A673 (cell line): Measurements from ENCODE around the gene THSD4. TPM values are rescaled to one million over a fixed set of nuclear protein-coding genes. Genes with fewer than 3 reads are reported as not detected.

Source experiments
- BruUV-seq: library from RNA; stranded (reverse); fragments of 400-500 nt; replicated peaks from 2 replicates; lab custom pipeline; 2021; lab: Mats Ljungman, UMichigan
- CTCF ChIA-PET: fragments of 300-600 bp; sonication (Branson Sonifier 250); formaldehyde crosslinking; loops from one replicate; lab custom pipeline; 2022; ENCODE audit warnings: antibody characterized with exemption; lab: Charles Lee
- POLR2A ChIA-PET: fragments of 300-600 bp; sonication (Branson Sonifier 250); formaldehyde crosslinking; loops from one replicate; lab custom pipeline; 2022; ENCODE audit warnings: antibody characterized with exemption; ENCODE audit not compliant: low non-redundant PET; lab: Charles Lee
- DNase-seq: peaks from one replicate; pipeline ENCODE4 v3.0.0-alpha.2; 2015; ENCODE audit warnings: low spot score
- H3K27ac ChIP-seq: fragments of 200-600 bp; sonication (generic); 2 replicates; pipeline ENCODE4 v1.5.1; 2016; ENCODE audit warnings: mixed run types, low read depth, mild to moderate bottlenecking, mixed read lengths, antibody characterized with exemption, low read length; ENCODE audit not compliant: poor library complexity, severe bottlenecking
- H3K27me3 ChIP-seq: fragments of 200-600 bp; sonication (generic); replicated peaks from 2 replicates; pipeline ENCODE4 v1.6.1; 2017; ENCODE audit warnings: mixed run types, low read depth, mild to moderate bottlenecking, mixed read lengths, antibody characterized with exemption, low read length; ENCODE audit not compliant: insufficient read depth, poor library complexity
- H3K36me3 ChIP-seq: fragments of 200-600 bp; sonication (generic); 2 replicates; pipeline ENCODE4 v1.6.1; 2016; ENCODE audit warnings: mixed run types, mild to moderate bottlenecking, mixed read lengths, antibody characterized with exemption, low read length; ENCODE audit not compliant: insufficient read depth, poor library complexity, severe bottlenecking
- H3K4me1 ChIP-seq: fragments of 200-600 bp; sonication (generic); 2 replicates; pipeline ENCODE4 v1.6.1; 2017; ENCODE audit warnings: mixed run types, mild to moderate bottlenecking, mixed read lengths, antibody characterized with exemption, low read length; ENCODE audit not compliant: insufficient read depth, poor library complexity, severe bottlenecking
- H3K4me3 ChIP-seq: fragments of 200-600 bp; sonication (generic); 2 replicates; pipeline ENCODE4 v1.5.1; 2016; ENCODE audit warnings: low read depth, mixed run types, mild to moderate bottlenecking, mixed read lengths, low read length; ENCODE audit not compliant: poor library complexity, severe bottlenecking
- H3K9me3 ChIP-seq: fragments of 200-600 bp; sonication (generic); 2 replicates; pipeline ENCODE4 v1.6.1; 2016; ENCODE audit warnings: mixed run types, low read depth, mild to moderate bottlenecking, mixed read lengths, antibody characterized with exemption, low read length; ENCODE audit not compliant: poor library complexity, severe bottlenecking
- CTCF ChIP-seq: fragments of 300-800, 200-600 bp; sonication (generic); conservative IDR thresholded peaks from 2 replicates; pipeline ENCODE4 v1.5.1; 2017; ENCODE audit warnings: low read depth, mild to moderate bottlenecking, antibody characterized with exemption, low read length, moderate library complexity, mixed read lengths
- EZH2 ChIP-seq: fragments of 200-600 bp; sonication (generic); IDR thresholded peaks from 2 replicates; pipeline ENCODE4 v1.6.1; 2017; ENCODE audit warnings: borderline replicate concordance, low read depth, mild to moderate bottlenecking, mixed read lengths, antibody characterized with exemption, low read length; ENCODE audit not compliant: poor library complexity, severe bottlenecking
- intact Hi-C: fragments of 100-400 bp; cut with micrococcal nuclease; formaldehyde crosslinking; loops from one replicate; pipeline ENCODE4 v1.10.0; 2022; ENCODE audit not compliant: unreplicated experiment
- total RNA-seq: library from RNA; stranded (reverse); gene quantifications from 2 replicates; pipeline ENCODE4 v1.2.3, GENCODE V29; 2021

The THSD4 gene
- total RNA-seq, 1 experiment from 2014 or later = 2.4 TPM

- intact Hi-C loops = no loop called here
- no peak overlapping the region for H3K27ac ChIP-seq
- H3K27me3 ChIP-seq = peaks cover 7% of the 10 kb centered on the region
- no peaks in the 10 kb centered on the region for H3K9me3 ChIP-seq
- no TSS peak for BruUV-seq
- H3K4me3 ChIP-seq = no peak overlapping the region
- ChIA-PET POLR2A (no interaction called here), CTCF (no interaction called here)
- TF ChIP-seq CTCF (no peak), EZH2 (no peak)
- H3K4me1 ChIP-seq = no peaks in the 10 kb centered on the region
- DNase-seq = no peak
- no peaks in the 10 kb centered on the region for H3K36me3 ChIP-seq
These were observed 380.1 kb downstream of the THSD4 start for GRCh38 chr15:71495398-71495780.

- H3K36me3 ChIP-seq = no peaks in the 10 kb centered on the region
- no peak overlapping the region for H3K27ac ChIP-seq
- TF ChIP-seq CTCF (no peak), EZH2 (no peak)
- H3K27me3 ChIP-seq = peaks cover 7% of the 10 kb centered on the region
- no TSS peak for BruUV-seq
- ChIA-PET CTCF (interaction anchor here (0.6 kb wide), 1 partner anchor 317 kb away, joined by 4 read pairs; no protein-coding TSS in a partner anchor), POLR2A (no interaction called here)
- DNase-seq = peak; percentile 6
- H3K9me3 ChIP-seq = peaks cover 5% of the 10 kb centered on the region
- H3K4me1 ChIP-seq = no peaks in the 10 kb centered on the region
- intact Hi-C loops = no loop called here
- H3K4me3 ChIP-seq = no peak overlapping the region
These were observed 381.2 kb downstream of the THSD4 start for GRCh38 chr15:71496336-71496955.

- no TSS peak for BruUV-seq
- intact Hi-C loops = no loop called here
- no peak overlapping the region for H3K4me3 ChIP-seq
- TF ChIP-seq CTCF = no peak
- POLR2A ChIA-PET = no interaction called here
- no peak for DNase-seq
- CTCF ChIA-PET = no interaction called here
- H3K9me3 ChIP-seq = peaks cover 5% of the 10 kb centered on the region
- no peaks in the 10 kb centered on the region for H3K36me3 ChIP-seq
- H3K4me1 ChIP-seq = no peaks in the 10 kb centered on the region
- no peak overlapping the region for H3K27ac ChIP-seq
- H3K27me3 ChIP-seq = peaks cover 11% of the 10 kb centered on the region
These were observed 386.2 kb downstream of the THSD4 start for GRCh38 chr15:71501344-71502076.
